Stimulated activated CD4-positive, alpha-beta T cell treated with anti-CD3 and anti-CD28 coated beads, TNF-alpha, amount 100 ng/mL, for 24 hours (primary cell): Measurements from ENCODE around the gene CBLC.

Source experiments
- DNase-seq, 3 experiments: peaks; one replicate each; pipeline ENCODE4 v3.0.0-alpha.2; 2020; ENCODE audit warnings: low read depth in 3 of 3

Gene CBLC

DNA sequence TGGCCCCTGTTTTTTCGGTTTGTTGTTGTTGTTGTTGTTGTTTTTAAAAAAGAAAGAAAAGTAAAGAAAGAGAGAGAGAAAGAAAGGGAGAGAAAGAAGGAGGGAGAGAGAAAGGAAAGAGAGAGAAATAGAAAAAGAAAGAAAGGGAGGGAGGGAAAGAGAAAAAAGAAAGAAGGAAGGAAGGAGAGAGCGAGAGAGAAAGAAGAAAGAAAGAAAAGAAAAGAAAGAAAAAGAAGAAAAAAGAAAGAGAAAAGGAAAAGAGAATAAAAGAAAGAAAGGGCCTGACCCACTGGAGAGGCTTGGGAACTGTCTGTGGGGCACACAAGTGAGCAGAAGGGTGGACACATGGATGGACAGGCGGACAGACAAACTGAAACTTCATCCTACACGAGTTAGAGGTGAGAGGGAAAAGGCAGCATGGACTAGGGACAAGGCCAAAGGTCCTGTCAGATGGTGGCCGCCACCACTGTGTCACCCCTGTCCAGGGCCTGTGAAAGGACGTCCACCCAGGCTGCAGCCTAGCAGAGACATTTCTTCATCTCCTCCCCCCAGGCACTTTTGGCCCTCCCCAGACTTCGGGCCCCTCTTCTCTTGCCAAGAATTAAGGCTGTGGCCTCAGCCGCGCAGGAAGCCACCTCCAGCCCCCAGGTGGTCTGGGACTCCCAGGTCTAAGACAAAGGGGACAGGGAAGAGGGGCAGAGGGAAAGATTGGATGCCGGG lies 22.1 kb downstream of the CBLC start:
- DNase-seq, result no peak

DNA sequence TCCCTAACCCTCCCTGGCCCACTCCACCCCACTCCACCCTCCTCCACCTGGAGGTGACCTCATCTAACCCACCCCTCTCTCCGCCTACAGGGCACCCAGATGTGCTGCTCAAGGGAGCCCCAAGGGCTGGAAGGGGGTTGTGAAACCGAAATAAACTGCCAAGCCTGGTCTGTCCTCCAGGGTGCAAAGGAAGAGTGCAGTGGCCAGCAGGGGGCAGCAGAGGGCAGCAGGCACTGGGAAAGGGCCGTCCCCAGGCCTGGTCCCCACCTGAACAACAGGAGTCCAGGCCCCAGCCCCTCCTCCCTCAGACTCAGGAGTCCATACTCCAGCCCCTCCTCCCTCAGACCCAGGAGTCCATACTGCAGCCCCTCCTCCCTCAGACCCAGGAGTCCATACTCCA lies 22.8 kb downstream of the CBLC start:
- peak; percentile 60 to 81 (median 65) for DNase-seq

DNA sequence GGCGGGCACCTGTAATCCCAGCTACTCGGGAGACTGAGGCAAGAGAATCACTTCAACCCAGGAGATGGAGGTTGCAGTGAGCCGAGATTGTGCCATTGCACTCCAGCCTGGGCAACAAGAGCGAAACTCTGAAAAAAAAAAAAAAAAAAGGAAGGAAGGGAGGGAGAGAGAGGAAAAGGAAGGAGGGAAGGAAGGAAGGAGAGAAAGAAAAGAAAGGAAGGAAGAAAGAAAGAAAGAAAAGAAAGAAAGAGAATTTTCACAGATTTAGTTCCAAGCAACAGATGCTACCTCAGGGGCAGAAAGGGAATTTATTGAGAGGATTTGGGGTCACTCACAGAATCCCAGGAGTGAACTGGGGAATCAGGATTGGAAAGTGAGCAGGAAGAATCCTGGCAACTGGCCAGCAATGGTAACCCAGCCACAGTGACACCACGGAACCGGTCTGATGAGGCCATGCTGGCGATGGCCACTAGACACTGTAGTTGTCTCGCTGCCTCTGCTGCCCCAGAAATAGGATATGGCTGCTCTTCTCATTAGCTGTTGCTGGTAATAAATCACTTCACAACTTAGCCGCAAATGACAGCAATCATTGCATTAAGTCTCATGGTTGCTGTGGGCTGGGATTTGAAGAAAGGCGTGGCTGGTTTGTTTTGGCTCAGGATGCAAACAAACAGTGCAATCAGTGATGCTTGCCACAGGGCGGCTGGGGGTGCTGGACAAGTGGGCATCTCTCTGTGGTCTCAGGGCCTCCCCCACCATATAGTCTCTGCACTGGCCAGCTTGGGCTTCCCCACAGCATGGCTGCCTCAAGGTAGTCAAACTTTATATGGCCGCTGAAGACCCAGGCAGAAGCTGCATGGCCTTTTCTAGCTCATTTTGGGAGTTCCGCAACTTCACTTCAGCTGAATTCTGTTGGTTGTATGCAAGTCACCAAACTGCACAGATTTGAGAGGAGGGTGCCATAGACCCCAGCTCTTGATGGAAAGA lies 26.0 kb downstream of the CBLC start:
- DNase-seq, result no peak

DNA sequence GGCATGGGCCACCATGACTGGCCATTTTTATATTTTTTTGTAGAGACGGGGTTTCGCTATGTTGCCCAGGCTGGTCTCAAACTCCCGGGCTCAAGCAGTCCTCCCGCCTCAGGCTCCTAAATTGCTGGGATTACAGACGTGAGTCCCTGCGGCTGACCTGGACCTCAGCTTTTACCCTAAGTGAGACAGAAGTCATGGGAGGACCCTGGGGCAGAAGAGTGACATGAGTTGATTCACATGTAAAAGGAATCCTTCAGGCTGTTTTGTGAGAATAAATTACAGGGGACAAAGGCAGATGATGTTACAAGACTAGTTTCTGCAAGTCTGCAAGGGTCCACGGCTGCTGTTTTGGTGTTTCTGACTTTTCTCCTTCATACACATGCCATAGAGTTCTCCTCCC lies 28.6 kb downstream of the CBLC start:
- no peak for DNase-seq

DNA sequence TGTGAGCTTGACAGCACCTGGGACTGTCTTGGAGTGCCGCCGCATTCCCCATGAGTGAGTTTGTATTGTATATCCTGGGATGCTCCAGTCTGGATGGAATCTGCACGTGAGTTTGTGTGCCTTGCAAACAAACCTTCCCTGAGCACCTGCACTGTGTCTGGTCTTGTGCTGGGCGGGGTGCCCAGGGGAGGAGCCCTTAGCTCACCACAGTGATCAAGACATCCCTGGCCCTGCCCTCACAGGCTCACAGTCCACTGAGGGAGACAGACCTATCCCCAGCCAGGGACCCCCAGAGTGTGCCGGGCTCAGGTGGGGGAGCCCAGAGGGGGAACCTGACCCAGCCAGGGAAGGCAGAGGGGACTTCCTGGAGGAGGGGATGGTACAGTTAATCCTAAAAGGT lies 29.5 kb downstream of the CBLC start:
- no peak for DNase-seq

DNA sequence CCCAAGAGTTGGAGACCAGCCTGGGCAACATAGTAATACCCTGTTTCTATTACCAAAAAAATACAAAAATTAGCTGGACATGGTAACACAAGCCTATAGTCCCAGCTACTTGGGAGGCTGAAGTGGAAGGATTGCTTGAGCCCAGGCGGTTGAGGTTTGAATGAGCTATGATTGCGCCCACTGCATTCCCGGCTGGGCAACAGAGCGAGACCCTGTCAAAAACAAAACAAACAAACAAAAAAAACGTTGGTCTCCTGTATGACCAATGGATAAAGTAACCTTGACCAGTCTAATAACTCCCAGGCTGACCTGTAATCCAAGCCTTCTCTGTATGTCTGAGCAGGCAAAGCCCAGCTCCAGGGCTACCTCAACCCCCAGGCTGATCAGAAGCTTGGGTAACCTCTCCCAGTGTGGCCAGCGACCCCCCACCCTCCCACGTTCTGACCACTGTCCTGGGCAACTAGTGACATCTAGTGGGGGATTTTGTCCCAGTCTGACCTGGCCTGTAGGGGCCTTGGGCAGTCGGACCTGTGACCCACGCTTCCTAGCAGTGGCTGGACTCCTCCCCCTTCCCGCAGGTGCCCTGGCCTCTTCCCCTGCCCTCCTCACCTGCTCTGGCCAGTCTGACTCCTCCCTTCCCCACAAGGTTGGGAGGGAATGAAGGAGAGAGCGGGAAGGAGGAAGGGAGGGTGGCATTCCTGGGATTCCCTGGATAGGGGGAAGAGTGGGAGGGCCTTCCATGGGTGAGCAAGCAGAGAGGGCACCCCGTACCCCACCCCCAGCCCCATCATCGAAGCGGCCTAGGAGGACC lies 30.2 kb downstream of the CBLC start:
- no peak for DNase-seq

DNA sequence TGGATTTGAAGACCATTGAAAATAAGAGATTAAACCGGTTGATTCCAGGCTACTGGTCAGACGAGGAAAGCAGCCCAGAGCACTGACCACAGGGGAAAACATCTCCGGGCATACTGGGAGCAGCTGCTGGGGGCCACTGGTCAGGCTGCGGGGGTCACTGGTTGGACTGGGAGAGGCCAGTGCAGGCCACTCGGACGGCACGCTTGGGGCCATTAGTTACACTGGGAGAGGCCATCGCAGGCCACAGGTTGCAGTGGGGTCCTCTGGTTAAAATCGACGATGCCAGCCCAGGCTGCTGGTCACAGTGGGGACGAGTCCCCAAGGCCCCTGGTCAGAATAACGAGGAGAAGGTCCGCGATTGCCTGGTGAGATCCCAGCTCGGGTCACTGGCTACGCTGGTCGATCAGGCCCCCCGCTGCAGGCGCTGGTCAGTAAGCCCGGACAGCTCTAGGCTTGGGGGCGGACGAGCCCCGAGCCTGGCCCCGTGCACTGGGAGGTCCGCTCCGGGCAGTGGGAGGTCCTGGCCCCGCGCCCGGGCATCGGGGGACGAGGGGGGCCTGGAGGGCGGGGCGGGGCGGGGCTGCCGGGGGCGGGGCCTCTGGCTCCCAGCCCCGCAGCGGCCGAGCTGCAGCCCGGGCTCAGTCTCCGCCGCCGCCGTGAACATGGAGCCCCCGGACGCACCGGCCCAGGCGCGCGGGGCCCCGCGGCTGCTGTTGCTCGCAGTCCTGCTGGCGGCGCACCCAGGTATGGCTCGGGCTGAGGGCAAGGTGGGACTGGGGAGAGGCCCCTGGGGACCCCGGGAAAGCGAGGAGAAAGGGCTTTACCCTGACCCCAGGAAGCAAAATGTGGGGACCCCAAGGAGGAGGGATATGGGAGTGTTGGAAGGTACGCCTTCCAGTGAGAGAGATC lies 31.0 kb downstream of the CBLC start, which contains the start of gene BCAM:
Gene BCAM (plus strand): TSS at position 641 of the 909 bp plus-strand sequence. CDS start 22 bp downstream, at position 663.
- DNase-seq, result no peak

DNA sequence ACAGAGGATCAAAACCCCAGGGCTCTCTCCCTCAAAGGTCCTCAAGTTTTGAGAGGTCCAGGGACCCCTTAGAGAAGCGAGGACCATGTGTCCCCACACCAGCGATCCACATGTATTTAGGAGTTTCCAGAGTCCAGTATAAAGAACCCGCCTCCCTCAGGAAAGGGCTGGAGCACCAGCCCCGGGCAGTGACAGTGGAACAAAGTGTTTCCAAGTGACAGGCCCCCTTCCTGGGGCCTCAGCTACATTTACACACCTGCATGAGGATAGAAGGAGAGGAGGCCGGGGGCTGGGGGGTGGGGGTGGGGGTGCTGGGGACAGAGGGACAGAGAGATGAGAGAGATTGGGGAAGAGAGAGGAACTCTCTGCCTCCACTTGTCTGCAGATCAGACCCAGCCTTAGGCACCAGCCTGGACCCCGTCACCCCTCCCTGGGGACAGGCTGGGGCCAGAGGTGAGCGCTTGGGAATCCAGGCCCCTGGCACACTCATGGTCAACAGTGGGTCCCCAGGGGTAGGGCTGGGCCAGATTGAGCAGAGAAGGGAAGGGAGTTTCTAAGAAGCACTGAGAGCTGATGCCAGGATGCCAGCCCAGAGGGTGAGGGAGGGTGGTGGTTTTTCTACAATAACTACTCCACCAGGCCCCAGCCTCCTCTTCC lies 32.0 kb downstream of the CBLC start:
- DNase-seq, result no peak

DNA sequence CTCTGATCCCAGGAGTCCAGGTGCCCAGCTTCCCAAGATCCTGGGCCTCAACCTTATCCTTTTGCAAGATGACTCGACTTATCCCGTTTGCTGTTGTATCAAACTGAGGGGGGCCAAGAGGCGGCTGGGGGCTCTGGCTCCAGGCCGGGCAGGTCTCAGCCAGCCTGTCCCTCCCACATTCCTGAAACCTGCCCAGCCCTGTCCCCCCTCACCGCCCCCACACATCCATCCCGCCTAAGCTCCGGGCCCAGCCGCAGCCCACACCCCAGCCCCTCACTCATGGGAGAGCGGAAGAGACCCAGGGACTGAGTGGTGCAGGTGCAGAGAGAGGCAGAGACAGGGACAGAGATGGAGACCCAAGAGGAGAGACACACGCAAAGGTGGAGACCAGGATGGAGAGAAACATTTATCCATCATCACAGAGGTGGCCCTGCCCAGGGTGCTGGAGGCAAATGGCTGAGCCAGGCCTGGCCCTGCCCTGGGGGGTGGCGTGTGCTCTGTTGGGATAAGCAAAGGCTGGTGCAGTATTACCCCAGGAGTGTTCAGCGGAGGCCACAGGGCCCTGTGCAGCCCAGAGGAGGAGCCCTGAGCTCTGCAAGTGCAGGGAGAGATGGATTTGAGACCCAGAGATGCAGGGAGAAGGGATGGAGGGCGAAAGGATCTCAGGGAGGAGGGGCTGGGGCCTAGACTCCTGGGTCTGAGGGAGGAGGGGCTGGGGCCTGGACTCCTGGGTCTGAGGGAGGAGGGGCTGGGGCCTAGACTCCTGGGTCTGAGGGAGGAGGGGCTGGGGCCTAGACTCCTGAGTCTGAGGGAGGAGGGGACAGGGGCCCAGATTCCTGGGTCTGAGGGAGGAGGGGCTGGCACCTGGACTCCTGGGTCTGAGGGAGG lies 32.8 kb downstream of the CBLC start:
- DNase-seq, result no peak

DNA sequence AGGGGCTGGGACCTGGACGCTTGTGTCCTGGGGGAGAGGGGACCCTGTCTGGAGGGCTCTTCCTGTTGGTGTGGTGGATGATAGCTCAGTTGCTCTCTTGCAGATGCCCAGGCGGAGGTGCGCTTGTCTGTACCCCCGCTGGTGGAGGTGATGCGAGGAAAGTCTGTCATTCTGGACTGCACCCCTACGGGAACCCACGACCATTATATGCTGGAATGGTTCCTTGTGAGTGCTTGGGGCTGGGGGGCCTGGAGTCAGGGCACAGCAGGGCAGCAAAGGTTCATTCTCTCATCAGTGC lies 33.4 kb downstream of the CBLC start:
- no peak for DNase-seq

DNA sequence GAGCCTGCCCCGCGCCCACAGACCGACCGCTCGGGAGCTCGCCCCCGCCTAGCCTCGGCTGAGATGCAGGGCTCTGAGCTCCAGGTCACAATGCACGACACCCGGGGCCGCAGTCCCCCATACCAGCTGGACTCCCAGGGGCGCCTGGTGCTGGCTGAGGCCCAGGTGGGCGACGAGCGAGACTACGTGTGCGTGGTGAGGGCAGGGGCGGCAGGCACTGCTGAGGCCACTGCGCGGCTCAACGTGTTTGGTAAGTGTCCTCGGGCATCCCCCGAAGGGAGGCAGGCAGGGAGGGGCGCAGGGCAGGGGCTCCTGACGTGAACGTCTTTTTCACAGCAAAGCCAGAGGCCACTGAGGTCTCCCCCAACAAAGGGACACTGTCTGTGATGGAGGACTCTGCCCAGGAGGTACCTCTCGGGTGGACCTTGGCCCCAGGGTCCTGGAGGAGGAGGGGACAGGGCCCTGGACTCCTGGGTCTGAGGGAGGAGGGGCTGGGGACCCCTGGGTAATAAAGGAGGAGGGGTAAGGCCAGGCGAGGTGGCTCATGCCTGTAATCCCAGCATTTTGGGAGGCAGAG lies 34.5 kb downstream of the CBLC start:
- no peak for DNase-seq

DNA sequence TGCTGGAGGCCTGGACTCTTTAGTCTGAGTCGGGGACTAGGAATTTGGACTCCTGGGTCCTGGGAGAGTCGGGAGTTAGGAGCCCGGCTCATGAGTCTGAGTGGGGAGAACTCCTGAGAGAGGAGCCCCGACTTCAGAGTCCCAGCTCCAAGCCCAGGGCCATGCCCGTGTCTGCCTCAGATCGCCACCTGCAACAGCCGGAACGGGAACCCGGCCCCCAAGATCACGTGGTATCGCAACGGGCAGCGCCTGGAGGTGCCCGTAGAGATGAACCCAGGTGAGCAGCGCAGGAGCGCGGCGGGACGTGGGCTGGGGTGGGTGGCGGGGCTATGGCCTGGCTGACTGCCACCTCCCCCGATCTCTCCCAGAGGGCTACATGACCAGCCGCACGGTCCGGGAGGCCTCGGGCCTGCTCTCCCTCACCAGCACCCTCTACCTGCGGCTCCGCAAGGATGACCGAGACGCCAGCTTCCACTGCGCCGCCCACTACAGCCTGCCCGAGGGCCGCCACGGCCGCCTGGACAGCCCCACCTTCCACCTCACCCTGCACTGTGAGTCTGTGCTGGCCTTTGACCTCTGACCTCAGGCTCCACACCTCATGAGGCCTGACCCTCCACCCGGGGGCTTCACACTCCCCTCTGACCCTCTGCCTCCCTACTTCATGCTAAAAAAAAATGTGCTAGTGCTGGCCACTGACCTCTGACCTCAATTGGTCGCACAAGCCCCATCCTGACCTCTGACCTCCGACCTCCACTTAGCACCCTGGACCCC lies 35.6 kb downstream of the CBLC start:
- DNase-seq, result no peak

DNA sequence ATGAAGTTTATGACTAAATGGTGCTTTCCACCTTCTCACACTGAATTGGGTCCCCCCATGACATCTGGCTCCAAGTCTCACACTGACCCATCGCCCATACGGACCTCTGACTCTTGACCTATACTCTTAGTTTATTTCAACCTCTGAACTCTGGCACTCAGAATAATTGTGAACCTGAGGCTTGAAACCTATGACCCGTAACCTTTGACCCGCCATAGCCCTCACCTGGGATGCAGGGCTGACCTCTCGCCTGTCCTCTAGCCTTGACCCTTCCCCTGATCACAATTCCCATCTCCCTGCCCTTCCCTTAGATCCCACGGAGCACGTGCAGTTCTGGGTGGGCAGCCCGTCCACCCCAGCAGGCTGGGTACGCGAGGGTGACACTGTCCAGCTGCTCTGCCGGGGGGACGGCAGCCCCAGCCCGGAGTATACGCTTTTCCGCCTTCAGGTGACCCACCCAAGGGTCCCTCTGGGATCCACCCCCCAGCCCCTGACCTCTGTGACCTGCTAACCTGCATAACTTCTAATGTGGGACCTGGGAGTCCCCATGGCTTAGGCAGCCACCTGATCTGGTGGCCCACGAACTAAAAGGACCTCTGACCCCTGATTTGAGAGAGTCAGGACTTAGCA lies 36.3 kb downstream of the CBLC start:
- no peak for DNase-seq

DNA sequence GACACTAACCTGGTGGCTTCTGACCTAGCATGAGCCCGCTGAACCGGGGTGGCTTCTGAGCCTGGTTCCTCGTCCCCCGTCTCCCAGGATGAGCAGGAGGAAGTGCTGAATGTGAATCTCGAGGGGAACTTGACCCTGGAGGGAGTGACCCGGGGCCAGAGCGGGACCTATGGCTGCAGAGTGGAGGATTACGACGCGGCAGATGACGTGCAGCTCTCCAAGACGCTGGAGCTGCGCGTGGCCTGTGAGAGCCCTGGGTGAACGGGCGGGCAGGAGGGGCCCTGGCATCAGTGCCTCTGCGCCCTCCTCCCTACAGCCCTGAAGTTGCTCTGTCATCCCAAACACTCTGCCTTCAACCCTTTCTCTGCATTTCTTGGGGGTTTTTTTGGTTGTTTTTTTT lies 36.8 kb downstream of the CBLC start:
- DNase-seq, result no peak

DNA sequence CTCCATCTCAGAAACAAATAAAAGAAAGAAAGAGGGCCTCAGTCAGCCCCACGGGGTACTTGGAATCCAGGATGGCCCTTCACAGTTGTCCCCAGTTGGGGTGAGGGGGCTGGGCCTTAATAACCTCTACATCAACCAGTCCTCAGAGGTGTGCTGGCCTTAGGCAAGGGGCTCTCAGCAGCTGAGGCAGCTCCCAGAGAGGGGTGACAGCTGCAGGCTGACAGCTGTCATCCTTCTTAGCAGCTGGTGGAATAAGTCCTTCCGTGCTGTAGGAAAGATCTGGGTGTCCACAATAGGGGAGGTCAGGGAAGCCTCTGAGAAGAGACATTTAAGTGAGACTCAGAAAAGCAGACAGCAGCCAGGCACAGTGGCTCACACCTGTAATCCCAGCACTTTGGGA lies 38.6 kb downstream of the CBLC start:
- DNase-seq, result no peak

DNA sequence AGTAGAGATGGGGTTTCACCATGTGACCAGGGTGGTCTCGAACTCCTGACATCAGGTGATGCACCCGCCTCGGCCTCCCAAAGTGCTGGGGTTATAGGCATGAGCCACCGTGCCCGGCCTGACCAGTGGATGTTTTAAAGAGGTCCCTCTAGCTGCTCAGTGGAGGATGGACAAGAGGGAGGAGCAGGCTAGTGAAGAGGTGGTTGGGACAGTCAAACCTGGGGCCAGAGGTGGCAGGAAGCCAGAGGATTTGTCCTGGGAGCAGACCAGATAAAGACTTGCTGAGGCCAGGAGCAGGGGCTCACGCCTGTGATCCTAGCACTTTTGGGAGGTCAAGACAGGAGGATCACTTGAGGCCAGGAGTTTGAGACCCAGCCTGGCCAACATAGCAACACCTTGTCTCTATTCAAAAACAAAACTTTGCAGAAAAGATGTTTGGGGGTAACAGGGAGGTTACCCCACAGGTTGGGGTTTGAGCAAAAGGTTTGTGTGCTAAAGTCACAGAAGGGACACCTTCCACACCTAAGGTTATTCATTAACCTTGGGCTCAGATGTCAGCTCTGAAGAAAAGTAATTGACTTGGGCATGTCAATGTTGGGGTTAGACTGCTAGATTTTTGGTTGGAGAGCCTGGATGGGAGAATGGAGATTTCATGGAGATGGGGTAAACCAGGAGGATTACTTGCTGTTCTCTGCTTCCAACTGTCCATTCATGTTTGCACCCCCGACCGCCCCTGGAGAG lies 40.2 kb downstream of the CBLC start:
- DNase-seq, result no peak

DNA sequence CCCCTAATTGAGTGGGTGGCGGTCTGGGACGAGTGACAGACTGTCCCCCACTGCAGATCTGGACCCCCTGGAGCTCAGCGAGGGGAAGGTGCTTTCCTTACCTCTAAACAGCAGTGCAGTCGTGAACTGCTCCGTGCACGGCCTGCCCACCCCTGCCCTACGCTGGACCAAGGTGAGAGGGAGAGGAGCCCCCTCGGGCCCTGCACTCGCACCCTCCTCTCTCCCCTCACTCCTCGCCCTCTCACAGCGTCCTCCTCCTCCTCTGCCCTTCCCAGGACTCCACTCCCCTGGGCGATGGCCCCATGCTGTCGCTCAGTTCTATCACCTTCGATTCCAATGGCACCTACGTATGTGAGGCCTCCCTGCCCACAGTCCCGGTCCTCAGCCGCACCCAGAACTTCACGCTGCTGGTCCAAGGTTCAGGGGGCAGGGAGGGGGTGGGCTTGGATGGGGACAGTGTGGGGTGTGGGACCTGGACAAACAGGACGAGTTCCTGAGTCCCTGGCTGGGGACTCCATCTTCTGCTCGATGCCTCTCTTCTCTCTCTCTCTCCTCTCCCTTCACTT lies 40.9 kb downstream of the CBLC start:
- DNase-seq, result no peak
